Retinal pigment epithelial cell (primary cell): ENCODE results near the gene LRRC27.
A peak's percentile ranks its signal among the peaks of the same experiment; 100 is the strongest.

Experiments
- DNase-seq: peaks from one replicate; pipeline ENCODE4 v3.0.0-alpha.2; 2010; ENCODE audit warnings: low read depth
- H3K4me3 ChIP-seq: 2 replicates; pipeline ENCODE4 v1.5.1; 2011; ENCODE audit warnings: mild to moderate bottlenecking, low read length, control low read depth, moderate library complexity
- CTCF ChIP-seq: conservative IDR thresholded peaks from 2 replicates; pipeline ENCODE4 v1.5.1; 2011; ENCODE audit warnings: low read depth, low read length, control low read depth, inconsistent platforms

LRRC27 gene

GRCh38 chr10:132397671-132398565 lies 65.9 kb downstream of the LRRC27 start:
- no peak for DNase-seq
- no peak for TF ChIP-seq CTCF
- H3K4me3 ChIP-seq: peak overlapping the region; percentile 62

DNA sequence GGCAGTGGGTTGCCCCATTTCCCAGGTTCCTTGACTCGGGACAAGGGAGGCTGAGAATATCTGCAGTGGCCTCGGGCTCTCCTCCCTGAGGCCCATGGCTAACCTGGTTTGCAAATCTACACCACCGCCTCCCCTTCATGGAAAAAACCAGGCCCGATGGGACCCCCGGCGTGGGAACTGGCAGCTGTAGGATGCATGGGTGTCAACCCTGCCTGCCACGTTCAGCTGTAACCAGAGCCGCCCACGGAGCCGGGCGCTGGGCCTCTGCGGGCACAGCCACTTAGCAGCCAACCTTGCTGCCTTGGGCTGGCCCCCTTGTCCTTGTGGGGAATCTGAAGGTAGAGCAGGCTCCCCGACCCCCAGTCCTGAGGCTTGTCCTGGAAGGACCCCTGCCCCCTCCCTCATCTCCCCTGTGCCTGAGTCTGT lies 66.6 kb downstream of the LRRC27 start:
- H3K4me3 ChIP-seq: no peak overlapping the region
- no peak for DNase-seq
- no peak for TF ChIP-seq CTCF

DNA sequence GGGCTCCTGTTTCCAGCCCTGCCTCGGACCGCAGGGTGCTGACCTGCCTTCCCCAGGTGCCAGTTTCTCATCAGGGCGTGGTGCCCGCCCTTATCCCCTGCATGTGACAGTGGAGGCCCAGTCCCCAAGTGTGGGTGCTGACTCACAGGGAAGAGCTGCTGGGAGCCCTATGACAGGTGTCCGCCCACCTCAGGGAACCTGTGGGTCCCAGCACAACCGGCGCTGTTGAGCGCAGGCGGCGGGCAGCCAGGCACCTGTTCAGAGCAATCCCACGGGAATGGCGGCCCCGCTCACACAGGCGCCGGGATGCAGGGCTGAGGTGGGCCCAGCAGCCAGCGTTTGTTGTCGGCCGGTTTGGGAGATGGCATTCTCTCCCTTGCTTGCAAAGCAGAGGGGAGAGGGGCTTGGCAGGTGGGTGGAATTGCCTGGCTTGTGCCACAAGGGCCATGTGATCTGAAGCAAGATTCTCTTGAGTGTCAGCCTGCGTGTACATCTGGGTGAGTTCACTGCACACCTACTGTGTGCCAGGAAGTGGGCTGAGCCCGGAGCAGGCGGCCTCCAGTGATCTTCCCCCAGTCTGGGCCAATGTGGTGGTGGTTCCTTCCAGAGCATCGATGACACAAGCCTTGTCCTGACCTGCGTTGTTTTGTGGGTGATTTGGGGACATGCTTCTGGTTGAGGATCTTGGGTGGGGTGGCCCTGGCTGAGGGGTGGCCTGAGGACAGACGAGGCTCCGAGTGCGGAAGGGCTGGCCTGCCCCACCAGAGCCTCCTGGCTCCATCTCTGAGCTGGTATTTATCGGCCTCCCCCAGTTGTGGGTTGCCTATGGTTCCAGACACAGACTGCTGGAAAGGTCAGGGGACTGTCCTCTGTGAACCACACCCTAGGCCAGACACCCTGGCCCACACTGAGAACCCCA lies 67.4 kb downstream of the LRRC27 start:
- H3K4me3 ChIP-seq: no peak overlapping the region
- no peak for TF ChIP-seq CTCF
- no peak for DNase-seq

DNA sequence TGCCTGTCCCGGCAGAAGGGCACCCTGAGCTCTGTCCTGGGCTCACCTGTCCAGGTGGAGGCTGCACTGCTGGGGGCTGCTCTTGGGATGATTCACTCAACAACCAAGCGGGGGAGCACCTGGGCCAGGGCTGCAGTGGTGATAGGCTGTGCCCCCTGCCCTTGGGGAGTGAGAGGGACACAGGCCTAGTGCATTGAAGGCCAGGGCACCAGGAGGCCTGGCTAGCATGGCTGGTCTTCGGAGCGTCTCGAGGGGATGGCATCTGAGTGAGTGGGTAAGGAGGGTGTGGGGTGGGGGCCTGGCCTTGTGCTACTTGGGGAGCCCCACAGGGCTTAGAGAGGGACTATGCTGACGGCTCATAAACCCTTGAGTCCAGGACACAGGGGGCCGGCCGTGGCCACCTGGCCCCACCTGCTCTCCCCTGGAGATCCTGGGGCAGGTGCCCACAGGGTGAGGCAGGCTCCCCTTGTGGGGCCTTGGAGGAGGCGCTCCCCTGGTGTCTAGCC lies 68.1 kb downstream of the LRRC27 start:
- H3K4me3 ChIP-seq: no peak overlapping the region
- TF ChIP-seq CTCF: no peak
- DNase-seq: no peak

- no peak for TF ChIP-seq CTCF
- DNase-seq: no peak
- H3K4me3 ChIP-seq: no peak overlapping the region
Measured at GRCh38 chr10:132400547-132401151, 68.7 kb downstream of the LRRC27 start.

GRCh38 chr10:132401401-132402118 lies 69.6 kb downstream of the LRRC27 start:
- no peak for DNase-seq
- TF ChIP-seq CTCF: no peak
- H3K4me3 ChIP-seq: no peak overlapping the region
